Lower leg skin (tissue), 4 donors: ENCODE data around the gene CREB3. TPM values are rescaled to one million over a fixed set of nuclear protein-coding genes. Genes with fewer than 3 reads are reported as not detected.

ENCODE experiments used
- DNase-seq, 2 donors: peaks; one replicate each; pipeline ENCODE4 v3.0.0-alpha.2; 2019; ENCODE audit warnings: low spot score in 2 of 2
- H3K4me3 ChIP-seq: fragments of 200-600 bp; sonication (generic); 2 replicates; pipeline ENCODE4 v1.5.1; 2017; ENCODE audit warnings: mild to moderate bottlenecking, low read depth; ENCODE audit not compliant: poor library complexity, severe bottlenecking
- CTCF ChIP-seq, 3 donors: fragments of 450-650 bp; IDR thresholded peaks; one replicate each; pipeline ENCODE4 v1.5.1; 2016; ENCODE audit warnings: antibody characterized with exemption in 3 of 3, mild to moderate bottlenecking in 3 of 3, moderate library complexity in 2 of 3
- POLR2A ChIP-seq, 2 donors: fragments of 450-650 bp; IDR thresholded peaks; one replicate each; pipeline ENCODE4 v1.6.1; 2016 to 2017; ENCODE audit warnings: antibody characterized with exemption in 2 of 2, mild to moderate bottlenecking in 1 of 2, moderate library complexity in 1 of 2
- WGBS, 2 donors: methylation state at CpG; one replicate each; pipeline ENCODE4 v1.1.5; 2018; 5-methylcytosine and 5-hydroxymethylcytosine counted together
- intact Hi-C: fragments of 100-400 bp; cut with DNase I; formaldehyde crosslinking; loops from one replicate; pipeline ENCODE4 v1.15.0; 2023; ENCODE audit warnings: low total_unique reads
- total RNA-seq, 4 donors: library from RNA; depleted of rRNA; stranded (reverse); fragments of >200 nt; gene quantifications; one replicate each; pipeline ENCODE4 v1.1.0, GENCODE V29; 2016

CREB3 gene
- total RNA-seq, 4 donors from 2014 or later, result 18.2 to 26.6 (median 20.5) TPM

- no peak for TF ChIP-seq POLR2A (IDR thresholded peaks at IDR 0.05)
- TF ChIP-seq CTCF (IDR thresholded peaks at IDR 0.05), result no peak
- 84% methylated on average over 1 of the region's 1 CpG for WGBS, 2 donors
- DNase-seq, result no peak
- intact Hi-C loops, result no loop called here
- no peak overlapping the region for H3K4me3 ChIP-seq
These were observed 35.0 kb downstream of the CREB3 start for GRCh38 chr9:35767458-35767857.

- DNase-seq, result no peak
- TF ChIP-seq CTCF (IDR thresholded peaks at IDR 0.05) (no peak), POLR2A (IDR thresholded peaks at IDR 0.05) (no peak)
- no peak overlapping the region for H3K4me3 ChIP-seq
- intact Hi-C loops, result no loop called here
- WGBS, 2 donors, result 91 to 94% methylated on average over 1 of the region's 1 CpG
These were observed 37.3 kb downstream of the CREB3 start for GRCh38 chr9:35769763-35770162.

- H3K4me3 ChIP-seq, result no peak overlapping the region
- TF ChIP-seq CTCF (IDR thresholded peaks at IDR 0.05), result no peak
- no peak for TF ChIP-seq POLR2A (IDR thresholded peaks at IDR 0.05)
- no peak for DNase-seq
- WGBS, 2 donors, result 12 to 14% methylated on average over 4 of the region's 4 CpGs
- intact Hi-C loops, result no loop called here
These were observed 38.6 kb downstream of the CREB3 start for GRCh38 chr9:35771075-35771433.

- no peak overlapping the region for H3K4me3 ChIP-seq
- no peak for TF ChIP-seq CTCF (IDR thresholded peaks at IDR 0.05)
- no peak for TF ChIP-seq POLR2A (IDR thresholded peaks at IDR 0.05)
- DNase-seq, result no peak
- 31% methylated on average over 1 of the region's 1 CpG for WGBS, 2 donors
- intact Hi-C loops, result no loop called here
These were observed 39.1 kb downstream of the CREB3 start for GRCh38 chr9:35771534-35771933.

GRCh38 chr9:35771943-35772342 is 39.5 kb downstream of the CREB3 start:
- DNase-seq, result no peak
- 65 to 70% methylated on average over 3 of the region's 3 CpGs for WGBS, 2 donors
- no peak for TF ChIP-seq POLR2A (IDR thresholded peaks at IDR 0.05)
- TF ChIP-seq CTCF (IDR thresholded peaks at IDR 0.05), result no peak
- intact Hi-C loops, result no loop called here
- H3K4me3 ChIP-seq, result no peak overlapping the region

- 66 to 68% methylated on average over 7 of the region's 7 CpGs for WGBS, 2 donors
- no peak for TF ChIP-seq POLR2A (IDR thresholded peaks at IDR 0.05)
These were observed 42.6 kb downstream of the CREB3 start for GRCh38 chr9:35774907-35775635.

More at GRCh38 chr9:35774907-35775635, 42.6 kb downstream of the CREB3 start:
- no peak overlapping the region for H3K4me3 ChIP-seq
- DNase-seq, result no peak
- intact Hi-C loops, result no loop called here
